ENCODE results near the gene KIF26B.

The KIF26B gene

GRCh38 chr1:245748240-245748639 lies 593.5 kb downstream of the KIF26B start:
- DNase-seq (ENCODE audit: low read depth in 2 of 2), result no peak

DNA sequence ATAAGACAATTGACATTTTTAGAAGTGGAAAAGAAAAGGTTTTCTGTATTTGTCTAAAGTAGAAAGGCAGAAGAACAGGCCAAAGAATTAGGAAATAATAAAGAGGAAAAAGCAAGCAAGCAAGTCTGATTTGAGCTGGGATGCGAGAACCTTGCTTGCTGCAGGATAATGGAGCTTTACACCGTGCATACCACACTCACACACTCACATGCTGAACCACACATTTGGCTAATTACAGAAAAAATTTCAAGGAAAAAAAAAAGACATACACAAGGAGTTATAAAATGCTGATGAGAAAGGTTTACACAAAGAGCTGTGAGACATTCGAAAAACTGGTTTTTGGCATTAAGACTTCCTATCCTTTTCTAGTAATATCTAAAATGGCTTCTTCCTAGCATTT lies 593.9 kb downstream of the KIF26B start:
- DNase-seq (ENCODE audit: low read depth in 2 of 2), result no peak

DNA sequence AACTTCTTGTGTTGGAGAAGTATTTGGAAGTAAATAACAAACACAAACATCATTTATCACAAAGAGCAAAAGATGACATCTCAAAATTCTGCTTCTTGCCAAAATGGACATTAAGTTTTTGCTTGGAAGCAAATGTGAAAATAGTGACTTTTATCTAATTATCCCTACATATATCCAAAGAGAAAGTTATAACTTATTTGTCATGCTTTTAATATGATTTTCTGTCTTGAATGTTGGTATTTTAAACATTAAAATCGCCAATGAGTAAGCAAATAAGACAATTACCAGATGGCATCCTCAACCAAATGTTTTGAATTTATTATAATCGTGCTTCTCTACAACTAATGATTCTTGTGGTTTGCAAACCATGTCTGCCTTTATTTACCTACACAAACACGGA lies 594.3 kb downstream of the KIF26B start:
- DNase-seq (ENCODE audit: low read depth in 2 of 2), result no peak

DNA sequence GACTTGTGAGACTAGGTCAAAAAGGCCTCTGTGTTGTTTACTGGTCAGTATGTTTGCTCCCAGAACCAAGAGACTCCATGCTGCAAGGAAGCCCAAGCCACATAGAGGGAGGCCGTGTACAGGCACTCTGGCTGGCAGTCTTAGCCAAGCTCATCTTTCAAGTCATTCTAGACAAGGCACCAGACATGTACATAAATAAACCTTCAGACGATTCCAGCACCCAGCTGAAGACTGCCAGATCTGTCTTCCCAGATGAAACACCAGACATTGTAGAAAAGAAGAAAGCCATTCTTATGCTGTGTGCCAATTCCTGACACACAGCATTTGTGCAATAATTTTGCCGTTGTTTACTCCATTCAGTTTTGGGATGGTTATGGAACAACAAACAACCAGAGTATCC lies 595.5 kb downstream of the KIF26B start:
- no peak for DNase-seq (ENCODE audit: low read depth in 2 of 2)

DNA sequence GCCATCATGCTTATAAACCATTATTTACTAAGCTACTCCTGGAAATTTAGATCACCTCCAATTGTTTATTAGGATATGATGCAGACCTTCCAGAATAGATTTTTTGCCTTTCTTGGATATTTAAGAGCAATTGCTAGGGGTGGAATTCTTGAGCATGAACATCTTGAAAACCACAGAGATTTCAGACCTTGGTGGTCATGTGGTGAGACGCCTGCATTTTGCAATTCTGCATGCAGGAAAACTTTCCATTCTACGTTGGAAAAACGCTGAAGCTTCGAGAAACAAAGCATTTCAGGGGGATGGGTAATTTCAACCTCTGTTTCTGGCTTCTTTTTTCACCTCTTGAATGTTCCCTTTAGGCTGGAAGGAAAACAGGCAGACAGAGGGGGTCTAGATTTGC lies 596.3 kb downstream of the KIF26B start:
- DNase-seq (ENCODE audit: low read depth in 2 of 2), result no peak

DNA sequence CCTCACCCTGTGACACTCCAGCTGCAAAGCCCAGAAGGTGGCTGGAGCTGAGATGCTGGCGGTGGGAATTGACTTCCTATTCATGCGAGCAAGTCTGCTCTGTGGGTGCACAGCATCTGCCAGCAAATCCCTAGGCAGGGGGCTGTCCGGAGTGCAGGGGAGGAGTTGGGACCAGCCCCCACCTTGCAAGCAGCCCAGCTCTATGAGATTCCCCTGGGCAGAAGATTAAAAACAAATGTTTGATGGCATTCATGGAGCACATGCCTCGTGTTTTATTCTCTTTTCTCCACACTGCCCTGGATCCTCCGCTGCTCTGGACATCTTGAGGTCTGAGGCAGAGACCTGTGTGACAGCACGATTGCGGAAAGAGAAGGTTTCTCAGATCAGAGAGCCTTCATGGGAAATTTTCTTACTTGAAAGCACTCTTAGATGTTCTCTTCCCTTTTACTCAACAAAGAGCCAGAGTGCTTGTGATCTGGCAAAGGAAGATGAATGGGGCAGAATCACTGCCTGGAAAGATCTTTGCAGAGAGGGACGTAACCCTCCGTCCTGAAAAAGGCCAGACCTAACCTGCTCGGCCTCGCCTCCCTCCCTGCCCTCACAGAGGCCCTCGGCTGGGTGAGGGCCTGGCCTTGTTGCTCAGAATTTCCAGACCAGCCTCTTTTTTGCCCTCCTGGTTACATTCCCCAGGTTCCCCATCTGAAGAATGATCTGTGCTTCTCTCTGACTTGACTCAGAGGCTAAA lies 597.1 kb downstream of the KIF26B start:
- no peak for DNase-seq (ENCODE audit: low read depth in 2 of 2)

DNA sequence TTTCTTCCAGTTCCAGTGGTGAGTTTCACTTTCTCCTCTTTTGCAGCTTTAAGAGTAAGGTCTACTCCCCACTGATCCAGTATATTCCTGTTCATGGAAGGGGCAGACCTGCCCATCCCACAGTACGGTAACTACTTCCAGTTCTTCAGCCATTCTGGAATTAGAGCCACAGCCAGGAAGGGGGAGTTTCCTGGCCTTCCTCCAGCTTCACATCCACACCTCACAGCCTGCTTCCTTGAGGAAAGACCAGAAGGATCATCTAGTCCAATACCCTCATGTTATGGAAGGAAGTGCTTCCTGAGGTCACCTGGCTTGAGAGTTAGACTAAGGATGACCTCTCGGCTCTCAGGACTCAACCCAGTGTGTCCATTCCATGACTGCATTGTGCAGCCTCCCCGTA lies 597.8 kb downstream of the KIF26B start:
- DNase-seq (ENCODE audit: low read depth in 2 of 2), result no peak

DNA sequence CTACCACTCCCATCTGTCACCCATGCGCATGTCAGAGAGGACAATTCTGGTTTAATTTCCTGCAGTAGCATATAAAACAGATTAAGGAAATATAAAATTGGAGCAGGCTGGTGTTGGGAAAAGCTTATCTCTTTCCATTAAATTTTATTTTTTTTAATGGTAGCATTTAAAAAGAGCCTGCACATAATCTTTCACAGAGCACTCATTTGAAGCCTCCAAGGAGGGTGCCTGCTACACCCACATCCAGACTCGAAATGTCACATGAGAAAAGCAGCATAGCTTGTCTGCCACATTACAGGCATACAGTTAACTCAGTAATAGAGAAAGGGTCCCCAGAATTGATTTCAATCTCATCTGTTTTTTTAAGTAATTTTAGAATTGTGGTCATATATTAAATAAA lies 599.0 kb downstream of the KIF26B start:
- no peak for DNase-seq (ENCODE audit: low read depth in 2 of 2)

- no peak for DNase-seq (ENCODE audit: low read depth in 2 of 2)
Measured at GRCh38 chr1:245754463-245754961, 599.7 kb downstream of the KIF26B start.

Measured in stimulated activated CD8-positive, alpha-beta memory T cell treated with anti-CD3 and anti-CD28 coated beads, Interleukin-2, amount 100 ng/mL, for 48 hours (primary cell).